AG10803 (cell line): ENCODE data around the gene TPK1.
A peak's percentile ranks its signal among the peaks of the same experiment; 100 is the strongest.

Source experiments
- DNase-seq: peaks from one replicate; pipeline ENCODE4 v3.0.0; 2010; ENCODE audit warnings: low read depth
- H3K4me3 ChIP-seq: 2 replicates; pipeline ENCODE4 v1.5.1; 2011; ENCODE audit warnings: mild to moderate bottlenecking, low read length, control low read depth
- TF ChIP-seq, protein P1 (sequence below): conservative IDR thresholded peaks from 2 replicates; pipeline ENCODE4 v1.5.1; 2011; ENCODE audit warnings: mild to moderate bottlenecking, low read length, control low read depth, inconsistent platforms

The TPK1 gene

DNA sequence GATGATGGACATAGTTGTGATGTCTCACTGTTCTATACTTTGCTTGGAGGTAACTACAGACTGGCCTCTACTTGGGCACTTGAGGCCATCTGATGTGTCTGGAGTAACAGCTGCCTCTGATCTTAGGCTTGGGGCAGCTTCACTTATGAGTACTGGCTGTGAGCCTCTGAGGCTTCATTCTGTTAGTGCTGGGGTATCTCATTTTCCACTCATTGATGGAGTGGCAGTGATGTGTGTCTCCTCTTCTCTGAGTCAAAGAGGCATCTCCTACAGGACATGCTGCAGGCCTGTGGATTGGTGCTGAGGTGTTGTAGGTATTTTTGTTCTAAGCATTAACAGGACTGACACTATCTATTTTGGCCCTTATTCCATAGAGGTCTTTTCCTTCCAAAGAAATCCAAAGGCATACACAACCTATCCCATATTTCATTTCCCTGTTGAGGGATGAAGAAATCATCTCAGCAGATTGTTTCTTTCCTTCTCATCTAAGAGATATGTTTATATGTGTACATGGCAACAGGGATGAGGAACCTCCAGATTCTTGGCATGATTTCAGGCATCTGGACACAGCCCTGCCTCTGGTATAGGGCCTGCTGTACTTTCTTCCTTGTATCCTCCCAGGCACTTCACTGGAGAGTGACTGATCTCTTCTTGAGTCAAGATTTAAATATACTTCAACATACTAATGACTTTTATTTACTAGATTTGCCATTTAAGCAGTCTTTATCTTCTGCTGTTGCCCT, 366.7 kb downstream of the TPK1 start:
- no peak overlapping the region for H3K4me3 ChIP-seq
- TF ChIP-seq, protein P1, sequence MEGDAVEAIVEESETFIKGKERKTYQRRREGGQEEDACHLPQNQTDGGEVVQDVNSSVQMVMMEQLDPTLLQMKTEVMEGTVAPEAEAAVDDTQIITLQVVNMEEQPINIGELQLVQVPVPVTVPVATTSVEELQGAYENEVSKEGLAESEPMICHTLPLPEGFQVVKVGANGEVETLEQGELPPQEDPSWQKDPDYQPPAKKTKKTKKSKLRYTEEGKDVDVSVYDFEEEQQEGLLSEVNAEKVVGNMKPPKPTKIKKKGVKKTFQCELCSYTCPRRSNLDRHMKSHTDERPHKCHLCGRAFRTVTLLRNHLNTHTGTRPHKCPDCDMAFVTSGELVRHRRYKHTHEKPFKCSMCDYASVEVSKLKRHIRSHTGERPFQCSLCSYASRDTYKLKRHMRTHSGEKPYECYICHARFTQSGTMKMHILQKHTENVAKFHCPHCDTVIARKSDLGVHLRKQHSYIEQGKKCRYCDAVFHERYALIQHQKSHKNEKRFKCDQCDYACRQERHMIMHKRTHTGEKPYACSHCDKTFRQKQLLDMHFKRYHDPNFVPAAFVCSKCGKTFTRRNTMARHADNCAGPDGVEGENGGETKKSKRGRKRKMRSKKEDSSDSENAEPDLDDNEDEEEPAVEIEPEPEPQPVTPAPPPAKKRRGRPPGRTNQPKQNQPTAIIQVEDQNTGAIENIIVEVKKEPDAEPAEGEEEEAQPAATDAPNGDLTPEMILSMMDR: no peak
- DNase-seq: peak; percentile 2

DNA sequence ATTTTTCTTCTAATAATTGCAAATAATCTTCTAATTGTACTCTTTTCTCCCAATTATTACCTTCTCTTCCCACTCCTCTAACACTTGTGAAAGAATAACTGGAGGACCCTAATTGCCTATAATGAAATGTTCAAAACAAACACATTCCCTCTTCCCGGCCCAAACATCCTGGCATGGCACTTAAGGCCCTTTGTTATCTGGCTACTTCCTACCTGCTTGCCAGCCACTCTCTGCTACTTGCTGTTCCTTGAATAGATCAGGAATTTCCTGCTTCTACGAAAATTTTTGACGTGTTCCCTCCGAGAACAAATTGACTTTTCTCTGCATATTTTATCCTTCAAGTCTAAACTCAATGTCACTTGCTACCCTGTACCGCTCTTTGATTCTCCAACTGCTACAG, 376.2 kb downstream of the TPK1 start:
- no peak for DNase-seq
- H3K4me3 ChIP-seq: no peak overlapping the region

DNA sequence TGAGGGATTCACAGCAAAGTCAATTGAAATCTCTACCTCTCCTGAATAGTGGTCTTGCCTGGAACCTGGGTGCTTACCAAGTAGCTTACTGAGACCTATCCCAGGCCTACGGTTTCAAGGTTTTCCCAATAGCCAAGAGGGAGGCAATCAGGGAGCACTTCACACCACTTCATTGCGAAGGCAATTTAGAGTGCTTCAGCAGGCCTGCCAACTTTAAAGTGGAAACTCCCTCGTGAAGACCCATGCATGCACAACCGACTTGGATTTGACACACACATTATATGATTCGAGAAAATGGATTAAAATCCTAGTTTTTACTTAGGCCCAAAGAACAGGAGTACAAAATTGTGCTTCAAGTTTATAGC, 380.8 kb downstream of the TPK1 start:
- TF ChIP-seq, protein P1: no peak

More for the DNA sequence above, 376.2 kb downstream of the TPK1 start:
- TF ChIP-seq, protein P1: no peak

DNA sequence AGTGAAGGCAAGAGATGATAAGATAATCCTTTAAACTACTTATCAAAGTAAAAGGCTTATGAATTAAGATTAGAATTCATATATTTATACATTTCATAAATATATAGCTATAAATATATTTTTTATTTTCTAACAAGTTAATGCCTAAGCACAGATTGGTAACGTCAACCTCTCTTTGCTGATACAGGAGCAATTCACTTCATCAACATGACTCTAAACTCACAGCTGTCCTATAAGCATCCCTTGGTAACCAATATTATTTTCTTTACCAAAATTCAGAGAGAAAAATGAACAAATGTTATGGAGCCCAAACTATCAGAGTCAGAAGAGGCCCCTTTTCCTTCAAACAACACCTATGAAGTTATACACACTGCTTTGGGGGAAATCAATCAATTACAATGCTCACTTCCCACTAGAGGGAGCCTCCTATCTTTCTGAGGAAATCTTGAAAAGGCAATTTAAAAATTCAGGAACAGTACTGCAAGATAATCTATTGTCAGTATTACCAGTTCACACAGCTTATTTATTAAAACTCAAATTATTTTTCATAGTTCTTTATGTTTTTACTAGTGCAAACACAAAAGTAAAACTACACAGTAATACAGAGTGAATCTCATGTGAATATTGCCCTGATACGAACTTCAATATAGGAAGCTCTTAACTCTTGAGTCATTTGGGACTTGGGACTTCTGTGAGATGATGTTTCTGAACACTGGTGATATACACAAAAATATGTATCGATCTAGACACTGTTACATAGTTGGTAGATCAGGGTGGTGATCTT, 381.4 kb downstream of the TPK1 start:
- DNase-seq: no peak
- H3K4me3 ChIP-seq: no peak overlapping the region
- TF ChIP-seq, protein P1: peak; percentile 40

More for the DNA sequence above, 380.8 kb downstream of the TPK1 start:
- no peak for DNase-seq
- no peak overlapping the region for H3K4me3 ChIP-seq

DNA sequence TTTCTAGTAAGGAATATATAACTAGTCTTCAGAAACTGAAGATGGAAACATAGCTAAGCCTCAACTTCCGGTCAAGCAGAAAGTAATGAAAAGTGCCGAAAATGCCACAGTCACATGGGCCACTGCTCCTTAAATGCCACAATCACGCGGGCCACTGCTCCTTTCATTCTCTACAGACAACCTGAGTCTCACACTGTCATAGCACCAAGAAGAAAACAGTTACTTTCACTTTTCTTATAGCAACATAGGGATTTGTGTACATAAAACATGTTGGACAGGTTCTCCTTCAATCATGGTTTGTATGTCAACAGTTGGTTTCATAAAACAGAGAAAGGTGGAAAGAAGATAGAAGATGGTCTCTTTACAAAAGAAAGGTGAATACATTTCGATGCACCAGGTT, 383.8 kb downstream of the TPK1 start:
- H3K4me3 ChIP-seq: no peak overlapping the region
- TF ChIP-seq, protein P1: no peak

DNA sequence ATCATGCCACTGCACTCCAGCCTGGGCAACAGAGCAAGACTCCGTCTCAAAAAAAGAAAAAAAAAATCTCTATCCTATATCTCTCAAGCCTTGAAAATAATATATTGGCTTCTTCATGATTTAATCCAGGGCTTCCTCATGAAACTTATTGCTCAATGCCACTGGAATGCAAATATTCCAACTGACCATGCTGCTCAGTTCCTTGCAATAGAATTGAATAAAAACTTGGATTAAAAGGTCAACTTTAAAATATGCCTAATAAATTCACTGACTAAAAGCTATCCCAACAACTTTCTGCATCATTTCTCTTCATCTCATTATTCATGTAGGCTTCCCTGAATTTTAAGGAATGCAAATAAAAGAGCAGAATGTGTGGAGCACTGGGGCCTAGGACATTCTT, 390.3 kb downstream of the TPK1 start:
- DNase-seq: no peak
- no peak overlapping the region for H3K4me3 ChIP-seq
- TF ChIP-seq, protein P1: no peak

More for the DNA sequence above, 383.8 kb downstream of the TPK1 start:
- DNase-seq: no peak
